Esophagus squamous epithelium (tissue), 4 donors: ENCODE data around the gene PNO1.

ENCODE experiments used
- POLR2A ChIP-seq, 4 donors: fragments of 450-650 bp; IDR thresholded peaks; one replicate each; pipeline ENCODE4 v1.6.1; 2017; ENCODE audit warnings: antibody characterized with exemption in 4 of 4, mild to moderate bottlenecking in 4 of 4, moderate library complexity in 3 of 4
- TF ChIP-seq, protein P1 (sequence below), 6 experiments: fragments of 450-650 bp in 4 of 6; fragments of 200-600 bp in 2 of 6; sonication (generic) in 2 of 6; IDR thresholded peaks; one replicate each; pipeline ENCODE4 v1.5.1; 2016 to 2019; ENCODE audit warnings: antibody characterized with exemption in 6 of 6, mild to moderate bottlenecking in 4 of 6, moderate library complexity in 4 of 6

DNA sequence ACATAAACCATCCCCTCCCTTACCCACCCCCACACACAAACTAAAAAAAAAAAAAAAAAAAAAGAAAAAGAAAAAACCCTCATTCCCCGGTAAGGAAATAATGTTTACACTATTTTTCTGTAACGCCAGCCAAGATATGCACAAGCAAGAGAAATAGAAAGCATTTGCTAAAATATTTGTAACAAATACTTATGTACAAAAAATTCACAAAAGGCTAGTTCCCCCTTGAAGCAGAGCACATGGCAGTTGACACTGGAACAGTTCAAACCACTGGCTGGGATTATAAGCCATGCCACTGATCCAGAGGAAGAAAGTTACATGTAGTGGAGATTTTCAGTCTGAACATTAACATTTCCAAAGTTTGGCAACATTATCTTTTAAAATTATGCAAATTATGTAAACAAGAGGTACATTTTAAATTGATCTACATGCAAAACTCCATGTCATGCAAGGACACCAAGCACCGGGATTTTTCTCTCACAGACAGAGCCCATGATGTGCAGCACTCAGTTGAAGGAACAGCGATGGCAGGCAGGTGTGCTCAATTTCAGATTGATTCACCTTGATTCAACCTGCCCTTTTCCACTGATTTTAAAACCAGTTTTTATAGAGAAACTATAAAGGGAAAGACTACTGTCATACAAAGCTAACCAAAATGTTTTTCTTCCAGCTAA is 21.4 kb downstream of the PNO1 start:
- TF ChIP-seq, protein P1, sequence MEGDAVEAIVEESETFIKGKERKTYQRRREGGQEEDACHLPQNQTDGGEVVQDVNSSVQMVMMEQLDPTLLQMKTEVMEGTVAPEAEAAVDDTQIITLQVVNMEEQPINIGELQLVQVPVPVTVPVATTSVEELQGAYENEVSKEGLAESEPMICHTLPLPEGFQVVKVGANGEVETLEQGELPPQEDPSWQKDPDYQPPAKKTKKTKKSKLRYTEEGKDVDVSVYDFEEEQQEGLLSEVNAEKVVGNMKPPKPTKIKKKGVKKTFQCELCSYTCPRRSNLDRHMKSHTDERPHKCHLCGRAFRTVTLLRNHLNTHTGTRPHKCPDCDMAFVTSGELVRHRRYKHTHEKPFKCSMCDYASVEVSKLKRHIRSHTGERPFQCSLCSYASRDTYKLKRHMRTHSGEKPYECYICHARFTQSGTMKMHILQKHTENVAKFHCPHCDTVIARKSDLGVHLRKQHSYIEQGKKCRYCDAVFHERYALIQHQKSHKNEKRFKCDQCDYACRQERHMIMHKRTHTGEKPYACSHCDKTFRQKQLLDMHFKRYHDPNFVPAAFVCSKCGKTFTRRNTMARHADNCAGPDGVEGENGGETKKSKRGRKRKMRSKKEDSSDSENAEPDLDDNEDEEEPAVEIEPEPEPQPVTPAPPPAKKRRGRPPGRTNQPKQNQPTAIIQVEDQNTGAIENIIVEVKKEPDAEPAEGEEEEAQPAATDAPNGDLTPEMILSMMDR (IDR thresholded peaks at IDR 0.05): no peak
- TF ChIP-seq POLR2A (IDR thresholded peaks at IDR 0.05): no peak
